ENCODE results near the gene CYTIP. TPM values are rescaled to one million over a fixed set of nuclear protein-coding genes. Genes with fewer than 3 reads are reported as not detected.
A peak's percentile ranks its signal among the peaks of the same experiment; 100 is the strongest.

The CYTIP gene
- total and polyA plus RNA-seq, 4 donors, result 7.4 to 45.9 (median 29.4) TPM

DNA sequence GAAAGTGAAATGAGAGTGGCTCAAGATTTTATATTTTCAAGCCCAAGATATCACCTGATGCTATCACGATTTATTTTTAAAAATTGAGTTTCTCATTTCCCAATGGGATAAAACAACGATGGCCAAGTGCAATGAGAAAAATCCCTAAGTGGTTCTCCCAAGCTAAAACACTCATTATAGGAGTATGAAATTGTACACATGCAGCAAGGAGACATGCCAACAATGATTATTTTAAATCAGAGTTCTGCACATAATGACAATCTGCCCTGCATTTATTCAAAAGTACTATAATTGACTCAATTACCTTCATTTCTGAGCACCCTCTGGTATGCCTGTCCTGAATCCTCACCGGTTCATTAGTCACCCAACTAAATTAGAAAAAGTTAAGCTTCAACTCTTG, 12.7 kb downstream of the CYTIP start:
- Histone ChIP-seq H3K36me3 (ENCODE audit: control insufficient read depth in 4 of 4, insufficient read depth in 4 of 4, low read length in 4 of 4) (no peaks in the 10 kb centered on the region), H3K27me3 (ENCODE audit: control insufficient read depth in 3 of 3, insufficient read depth in 3 of 3, low read length in 2 of 3) (no peaks in the 10 kb centered on the region), H3K9me3 (ENCODE audit: control insufficient read depth in 4 of 4, insufficient read depth in 3 of 4, low read length in 3 of 4) (peaks cover 0 to 3% (median 0%) of the 10 kb centered on the region in 4 donors), H3K9ac (ENCODE audit: insufficient read depth in 1 of 2, low read length in 2 of 2) (no peak overlapping the region), H3K4me3 (no peak overlapping the region), H3K27ac (ENCODE audit: low read depth in 1 of 2, low read length in 1 of 2) (no peak overlapping the region), H3K4me1 (ENCODE audit: control insufficient read depth in 5 of 5, insufficient read depth in 5 of 5, low read length in 5 of 5) (peaks cover 0 to 34% (median 18%) of the 10 kb centered on the region in 5 donors)
- ATAC-seq (ENCODE audit: insufficient read depth, low FRiP score) (no peak), DNase-seq (no peak)
- no peak for TF ChIP-seq CTCF (IDR thresholded peaks at IDR 0.05; ENCODE audit: control extremely low read depth, extremely low read depth)
- 94% methylated on average over 3 of the region's 3 CpGs for WGBS, 2 donors

DNA sequence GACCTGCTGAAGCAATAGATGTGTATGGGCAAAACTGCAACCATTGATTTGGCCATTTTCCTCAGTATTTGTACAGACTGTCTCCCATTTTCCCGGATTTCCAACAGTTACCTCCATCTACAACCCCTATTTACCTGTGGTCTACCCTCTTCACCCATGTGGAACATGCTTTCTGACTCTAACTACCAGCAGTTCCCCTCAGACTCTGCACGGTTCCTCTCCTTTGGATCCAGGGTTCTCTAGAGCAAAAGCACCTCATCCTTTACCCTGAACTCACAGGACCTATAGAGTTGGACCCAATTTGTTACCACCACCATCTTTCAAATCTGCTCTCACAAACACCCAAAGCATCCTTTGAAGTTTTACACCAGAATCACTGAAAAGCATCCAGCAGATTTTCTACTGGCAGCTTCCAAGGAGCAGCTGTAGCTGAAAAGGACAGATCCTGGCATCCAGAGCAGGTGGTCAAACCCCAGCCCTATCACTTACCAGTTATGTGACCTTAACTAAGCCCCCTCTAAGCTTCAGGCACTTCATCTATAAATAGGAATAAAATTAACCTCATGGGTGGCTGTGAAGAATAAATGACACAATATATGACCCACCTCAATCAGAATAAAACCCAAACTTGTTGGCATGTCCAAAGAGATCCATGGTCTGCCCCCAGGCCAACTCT, 15.3 kb downstream of the CYTIP start:
- TF ChIP-seq CTCF (IDR thresholded peaks at IDR 0.05; ENCODE audit: control extremely low read depth, extremely low read depth), result no peak
- 88 to 93% methylated on average over 2 of the region's 2 CpGs for WGBS, 2 donors
- peaks cover 0 to 3% (median 0%) of the 10 kb centered on the region in 4 donors for H3K9me3 ChIP-seq (ENCODE audit: control insufficient read depth in 4 of 4, insufficient read depth in 3 of 4, low read length in 3 of 4)
- H3K27me3 ChIP-seq (ENCODE audit: control insufficient read depth in 3 of 3, insufficient read depth in 3 of 3, low read length in 2 of 3), result no peaks in the 10 kb centered on the region
- no peak overlapping the region for H3K9ac ChIP-seq (ENCODE audit: insufficient read depth in 1 of 2, low read length in 2 of 2)
- H3K4me3 ChIP-seq, result no peak overlapping the region
- ATAC-seq (ENCODE audit: insufficient read depth, low FRiP score) (no peak), DNase-seq (no peak)
- peaks cover 0 to 12% (median 9%) of the 10 kb centered on the region in 5 donors for H3K4me1 ChIP-seq (ENCODE audit: control insufficient read depth in 5 of 5, insufficient read depth in 5 of 5, low read length in 5 of 5)
- peak overlapping the region in 1 of 2 donors; percentile 52 for H3K27ac ChIP-seq (ENCODE audit: low read depth in 1 of 2, low read length in 1 of 2)
- no peaks in the 10 kb centered on the region for H3K36me3 ChIP-seq (ENCODE audit: control insufficient read depth in 4 of 4, insufficient read depth in 4 of 4, low read length in 4 of 4)

DNA sequence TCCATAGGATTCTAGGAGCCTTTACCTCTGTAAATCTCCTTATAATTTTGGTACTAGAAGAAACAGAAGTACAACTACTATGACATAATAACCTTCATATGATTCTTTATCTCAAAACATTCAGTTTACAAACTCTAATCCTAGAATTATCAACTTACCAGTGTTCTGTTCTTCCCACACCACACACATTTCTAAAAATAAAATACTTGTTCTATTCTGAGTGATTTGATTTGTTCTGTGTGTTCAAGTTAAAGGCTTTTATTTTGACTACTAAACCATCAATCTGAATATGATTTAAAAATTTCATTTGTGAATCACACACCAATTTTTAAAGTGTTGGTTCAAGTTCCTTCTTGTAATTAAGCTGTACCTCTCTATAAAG, 16.0 kb downstream of the CYTIP start:
- H3K36me3 ChIP-seq (ENCODE audit: control insufficient read depth in 4 of 4, insufficient read depth in 4 of 4, low read length in 4 of 4), result no peaks in the 10 kb centered on the region

More for the DNA sequence above, 16.0 kb downstream of the CYTIP start:
- Histone ChIP-seq H3K27ac (ENCODE audit: low read depth in 1 of 2, low read length in 1 of 2) (no peak overlapping the region), H3K9me3 (ENCODE audit: control insufficient read depth in 4 of 4, insufficient read depth in 3 of 4, low read length in 3 of 4) (peaks cover 0 to 3% (median 0%) of the 10 kb centered on the region in 4 donors), H3K4me1 (ENCODE audit: control insufficient read depth in 5 of 5, insufficient read depth in 5 of 5, low read length in 5 of 5) (peaks cover 0 to 9% (median 4%) of the 10 kb centered on the region in 5 donors), H3K4me3 (no peak overlapping the region), H3K27me3 (ENCODE audit: control insufficient read depth in 3 of 3, insufficient read depth in 3 of 3, low read length in 2 of 3) (no peaks in the 10 kb centered on the region), H3K9ac (ENCODE audit: insufficient read depth in 1 of 2, low read length in 2 of 2) (no peak overlapping the region)
- no peak for ATAC-seq (ENCODE audit: insufficient read depth, low FRiP score)
- no peak for TF ChIP-seq CTCF (IDR thresholded peaks at IDR 0.05; ENCODE audit: control extremely low read depth, extremely low read depth)
- no peak for DNase-seq
